Limb (tissue), 2 donors: ENCODE data around the gene MEI1.

ENCODE experiments used
- DNase-seq, 2 donors: peaks; one replicate each; pipeline ENCODE4 v3.0.0-alpha.2; 2016; ENCODE audit errors: extremely low spot score in 2 of 2

Gene MEI1

GRCh38 chr22:41780746-41781505 is 81.6 kb downstream of the MEI1 start:
- peak in 1 of 2 donors; percentile 33 for DNase-seq

- DNase-seq, result no peak
These were observed 82.2 kb downstream of the MEI1 start for GRCh38 chr22:41781507-41781906.

GRCh38 chr22:41782316-41782715 is 83.0 kb downstream of the MEI1 start:
- DNase-seq, result no peak

- DNase-seq, result no peak
These were observed 83.4 kb downstream of the MEI1 start for GRCh38 chr22:41782751-41783150.

- no peak for DNase-seq
These were observed 88.0 kb downstream of the MEI1 start for GRCh38 chr22:41787331-41787730.

GRCh38 chr22:41793871-41794270 is 94.6 kb downstream of the MEI1 start:
- DNase-seq, result no peak

GRCh38 chr22:41798736-41799135 is 99.4 kb downstream of the MEI1 start:
- no peak for DNase-seq

- DNase-seq, result no peak
These were observed 100.4 kb downstream of the MEI1 start for GRCh38 chr22:41799486-41800347.

GRCh38 chr22:41800348-41801146 is 101.2 kb downstream of the MEI1 start, which contains the start of gene CCDC134:
TSS of gene CCDC134 (plus strand) at chr22:41800679. CDS start at chr22:41808891, 8,212 bp downstream.
- DNase-seq, result peak; percentile 92 to 96

GRCh38 chr22:41801147-41801819 is 102.0 kb downstream of the MEI1 start:
- DNase-seq, result no peak

GRCh38 chr22:41801886-41802285 is 102.6 kb downstream of the MEI1 start:
- no peak for DNase-seq

- no peak for DNase-seq
These were observed 106.3 kb downstream of the MEI1 start for GRCh38 chr22:41805639-41806038.

- no peak for DNase-seq
These were observed 109.1 kb downstream of the MEI1 start for GRCh38 chr22:41808400-41808799.

- DNase-seq, result no peak
These were observed 110.7 kb downstream of the MEI1 start for GRCh38 chr22:41810022-41810421.

- no peak for DNase-seq
These were observed 113.7 kb downstream of the MEI1 start for GRCh38 chr22:41812805-41813545.

- DNase-seq, result no peak
These were observed 114.6 kb downstream of the MEI1 start for GRCh38 chr22:41813726-41814410.

- DNase-seq, result no peak
These were observed 116.4 kb downstream of the MEI1 start for GRCh38 chr22:41815716-41816115.

- DNase-seq, result no peak
These were observed 116.9 kb downstream of the MEI1 start for GRCh38 chr22:41816241-41816640.

GRCh38 chr22:41816871-41817270 is 117.6 kb downstream of the MEI1 start:
- no peak for DNase-seq

GRCh38 chr22:41818011-41818410 is 118.7 kb downstream of the MEI1 start:
- no peak for DNase-seq
